Fibroblast of skin of back (primary cell): ENCODE data around the gene RELT.

Experiments used
- DNase-seq: peaks from one replicate; pipeline ENCODE4 v3.0.0-alpha.2; 2013

The RELT gene

DNA sequence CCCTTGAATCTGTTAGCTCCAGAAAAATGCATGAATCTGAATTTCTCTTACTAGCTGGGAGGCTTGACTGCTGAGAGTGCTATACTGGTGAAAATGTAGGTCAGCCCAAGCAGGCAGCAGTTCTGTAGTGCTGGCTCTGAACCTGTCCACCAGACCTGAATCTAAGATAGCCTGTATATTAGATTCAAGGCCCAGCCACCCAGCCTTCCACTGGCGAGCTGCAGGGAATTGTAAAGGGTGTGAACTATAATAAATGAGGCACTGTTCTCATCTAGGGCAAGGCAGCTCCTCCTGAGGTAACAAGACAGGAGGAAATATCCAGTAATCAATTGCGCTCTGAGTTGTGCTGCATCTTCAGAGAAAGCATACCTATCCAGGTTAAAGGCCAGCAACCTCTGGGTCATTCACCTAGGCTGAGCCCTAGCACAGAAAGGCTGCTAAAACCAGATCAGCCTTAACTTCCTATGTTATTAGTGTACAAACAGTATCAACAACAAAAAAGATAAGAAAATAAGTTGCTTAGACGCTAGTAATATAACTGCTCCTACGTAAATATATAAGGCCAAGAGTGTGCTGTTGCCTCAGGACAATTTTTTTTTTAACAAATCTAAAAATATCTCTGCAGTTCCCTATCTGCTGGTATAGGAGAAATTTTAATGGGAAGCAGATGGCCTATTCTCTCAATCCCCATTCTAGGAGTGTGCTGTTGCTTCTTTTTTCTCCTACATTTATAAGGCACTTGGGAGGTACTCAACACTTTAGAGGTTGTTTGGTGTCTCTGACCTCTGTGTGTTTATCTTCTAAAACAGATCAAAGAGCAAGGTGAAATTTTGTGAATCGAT, 63.0 kb downstream of the RELT start:
- DNase-seq: peak; percentile 62

DNA sequence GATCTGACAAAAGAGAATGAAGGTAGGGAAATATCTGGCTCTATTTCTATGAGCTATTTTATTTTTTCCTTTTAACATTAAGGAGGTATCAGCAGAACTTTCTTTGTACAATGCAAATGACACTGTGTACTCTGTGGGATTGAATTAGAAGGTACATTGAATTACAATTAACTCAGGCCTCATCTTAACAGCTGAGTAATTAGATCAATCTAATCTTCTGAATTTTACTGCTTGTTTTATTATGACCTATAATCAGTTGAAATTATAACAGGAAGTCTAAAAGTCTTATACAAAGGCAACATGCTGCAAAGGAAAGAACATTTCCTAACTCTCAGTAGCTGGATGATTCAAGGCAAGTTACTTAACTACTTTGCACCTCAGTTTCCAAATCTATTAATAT, 69.8 kb downstream of the RELT start:
- DNase-seq: no peak

DNA sequence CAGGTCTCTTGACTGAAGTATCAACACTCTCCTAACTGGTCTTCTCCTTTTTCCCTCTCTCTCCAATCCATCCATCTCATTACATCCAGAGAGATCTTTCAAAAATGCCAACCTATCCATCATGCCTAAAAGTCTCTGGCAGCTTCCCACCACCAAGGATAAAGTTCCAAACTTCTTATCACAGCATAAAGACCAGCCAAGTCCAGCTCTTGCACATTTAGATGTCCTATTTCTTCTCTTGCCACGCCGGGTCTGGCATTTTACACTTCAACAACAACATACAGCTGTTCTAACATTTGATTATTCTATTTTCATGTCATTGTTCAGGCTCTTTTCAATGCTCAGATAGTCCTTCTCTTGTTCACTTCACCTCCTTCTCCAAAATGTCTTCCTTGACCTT, 70.6 kb downstream of the RELT start:
- DNase-seq: no peak
